ENCODE measurements around the gene NRGN. TPM values are rescaled to one million over a fixed set of nuclear protein-coding genes. Genes with fewer than 3 reads are reported as not detected.

Gene NRGN
- polyA plus RNA-seq, 1 donor from 2014 or later, result 0.69 TPM

GRCh38 chr11:124763156-124763947 is 23.6 kb downstream of the NRGN start:
- Histone ChIP-seq H3K79me2 (replicated peaks; ENCODE audit: insufficient read depth, low read length) (no peaks in the 10 kb centered on the region), H3K9ac (ENCODE audit: low read length) (no peak overlapping the region), H3K27me3 (ENCODE audit: insufficient read depth, low read depth, low read length) (peaks cover 48% of the 10 kb centered on the region), H3K4me3 (ENCODE audit: low read length) (peak overlapping the region; percentile 64), H3K9me3 (ENCODE audit: low read length) (no peaks in the 10 kb centered on the region), H2AFZ (ENCODE audit: low read depth, low read length) (no peak overlapping the region), H3K36me3 (ENCODE audit: insufficient read depth, low read length) (no peaks in the 10 kb centered on the region), H4K20me1 (ENCODE audit: insufficient read depth) (no peaks in the 10 kb centered on the region), H3K4me2 (ENCODE audit: low read length) (peak overlapping the region; percentile 39), H3K9me2 (ENCODE audit: insufficient read depth, low read length) (no peaks in the 10 kb centered on the region), H3F3A (ENCODE audit: insufficient read depth, low read length, poor library complexity, severe bottlenecking) (no peaks in the 10 kb centered on the region), H3K27ac (ENCODE audit: low read length) (no peak overlapping the region)
- TF ChIP-seq CTCF (IDR thresholded peaks at IDR 0.05; ENCODE audit: poor library complexity, severe bottlenecking), result peak; percentile 86
- TF ChIP-seq SMC3 (conservative IDR thresholded peaks at IDR 0.05; ENCODE audit: poor library complexity), result peak; percentile 96
- TF ChIP-seq EP300 (conservative IDR thresholded peaks at IDR 0.05; ENCODE audit: poor library complexity, severe bottlenecking), result no peak
- no peak for TF ChIP-seq REST (IDR thresholded peaks at IDR 0.05; ENCODE audit: borderline replicate concordance)
- no peak for TF ChIP-seq MXI1 (conservative IDR thresholded peaks at IDR 0.05; ENCODE audit: poor library complexity, severe bottlenecking)
- TF ChIP-seq RAD21 (conservative IDR thresholded peaks at IDR 0.05), result peak; percentile 82
- peak; percentile 31 for TF ChIP-seq TAF1 (IDR thresholded peaks at IDR 0.05; ENCODE audit: low read depth)

GRCh38 chr11:124766156-124766555 is 26.4 kb downstream of the NRGN start:
- Histone ChIP-seq H3K4me3 (ENCODE audit: low read length) (no peak overlapping the region), H3F3A (ENCODE audit: insufficient read depth, low read length, poor library complexity, severe bottlenecking) (no peaks in the 10 kb centered on the region), H2AFZ (ENCODE audit: low read depth, low read length) (no peak overlapping the region), H3K9ac (ENCODE audit: low read length) (no peak overlapping the region), H3K4me2 (ENCODE audit: low read length) (no peak overlapping the region), H3K27me3 (ENCODE audit: insufficient read depth, low read depth, low read length) (peaks cover 20% of the 10 kb centered on the region), H3K79me2 (replicated peaks; ENCODE audit: insufficient read depth, low read length) (no peaks in the 10 kb centered on the region), H4K20me1 (ENCODE audit: insufficient read depth) (no peaks in the 10 kb centered on the region), H3K9me3 (ENCODE audit: low read length) (no peaks in the 10 kb centered on the region), H3K9me2 (ENCODE audit: insufficient read depth, low read length) (no peaks in the 10 kb centered on the region), H3K36me3 (ENCODE audit: insufficient read depth, low read length) (no peaks in the 10 kb centered on the region), H3K27ac (ENCODE audit: low read length) (no peak overlapping the region)
- TF ChIP-seq CTCF (IDR thresholded peaks at IDR 0.05; ENCODE audit: poor library complexity, severe bottlenecking) (no peak), REST (IDR thresholded peaks at IDR 0.05; ENCODE audit: borderline replicate concordance) (no peak)
